Measurements from ENCODE around the gene NCBP2L. TPM values are rescaled to one million over a fixed set of nuclear protein-coding genes. Genes with fewer than 3 reads are reported as not detected.

NCBP2L gene
- total RNA-seq, 8 experiments from 2014 or later = 0.28 TPM; not detected in 7

GRCh38 chrX:107741404-107741790 lies 36.1 kb upstream of the NCBP2L start:
- in situ Hi-C loops (cut with MboI; ENCODE audit: low pct_unique_long_range_greater_than_20kb in 2 of 9, low sequenced_read_pairs in 9 of 9, unreplicated experiment in 9 of 9) = no loop called here
- Histone ChIP-seq H3K27ac (no peak overlapping the region), H3K4me3 (no peak overlapping the region), H3K4me1 (replicated peaks in 1 of 2) (peaks cover 13 to 17% of the 10 kb centered on the region in 2 donors)
- ATAC-seq (replicated peaks in 6 of 8) = peak in 6 of 8 experiments; percentile 22 to 74 (median 48)
- 0 to 49% (median 16%) methylated on average over 1 to 5 of the region's 7 CpGs; no CpG with 5 or more reads in 7 of the 10 experiments for WGBS, 10 experiments

GRCh38 chrX:107742700-107743191 lies 34.8 kb upstream of the NCBP2L start:
- peak in 1 of 8 experiments; percentile 15 for ATAC-seq (replicated peaks in 6 of 8)
- 60 to 90% (median 80%) methylated on average over 1 to 2 of the region's 23 CpGs; no CpG with 5 or more reads in 7 of the 10 experiments for WGBS, 10 experiments
- peaks cover 20 to 24% of the 10 kb centered on the region in 2 donors for H3K4me1 ChIP-seq (replicated peaks in 1 of 2)
- no peak overlapping the region for H3K4me3 ChIP-seq
- in situ Hi-C loops (cut with MboI; ENCODE audit: low pct_unique_long_range_greater_than_20kb in 2 of 9, low sequenced_read_pairs in 9 of 9, unreplicated experiment in 9 of 9) = no loop called here
- H3K27ac ChIP-seq = peak overlapping the region in 1 of 2 donors; percentile 60

- ATAC-seq (replicated peaks in 6 of 8) = no peak
- no peak overlapping the region for H3K4me3 ChIP-seq
- WGBS, 10 experiments = 70 to 100% (median 80%) methylated on average over 1 to 3 of the region's 7 CpGs; no CpG with 5 or more reads in 7 of the 10 experiments
- no peak overlapping the region for H3K27ac ChIP-seq
- in situ Hi-C loops (cut with MboI; ENCODE audit: low pct_unique_long_range_greater_than_20kb in 2 of 9, low sequenced_read_pairs in 9 of 9, unreplicated experiment in 9 of 9) = no loop called here
- H3K4me1 ChIP-seq (replicated peaks in 1 of 2) = peaks cover 25 to 30% of the 10 kb centered on the region in 2 donors
Measured at GRCh38 chrX:107743995-107744394, 33.5 kb upstream of the NCBP2L start.

GRCh38 chrX:107744868-107745267 lies 32.7 kb upstream of the NCBP2L start:
- H3K4me1 ChIP-seq (replicated peaks in 1 of 2) = peaks cover 25 to 30% of the 10 kb centered on the region in 2 donors
- in situ Hi-C loops (cut with MboI; ENCODE audit: low pct_unique_long_range_greater_than_20kb in 2 of 9, low sequenced_read_pairs in 9 of 9, unreplicated experiment in 9 of 9) = no loop called here
- WGBS, 10 experiments = 36 to 50% methylated on average over 1 to 2 of the region's 2 CpGs; no CpG with 5 or more reads in 8 of the 10 experiments
- no peak overlapping the region for H3K4me3 ChIP-seq
- no peak for ATAC-seq (replicated peaks in 6 of 8)
- H3K27ac ChIP-seq = no peak overlapping the region

- WGBS, 10 experiments = 0 to 24% methylated on average over 1 to 2 of the region's 3 CpGs; no CpG with 5 or more reads in 8 of the 10 experiments
- no peak overlapping the region for H3K4me3 ChIP-seq
- ATAC-seq (replicated peaks in 6 of 8) = peak; percentile 79 to 98 (median 94)
- H3K27ac ChIP-seq = no peak overlapping the region
- in situ Hi-C loops (cut with MboI; ENCODE audit: low pct_unique_long_range_greater_than_20kb in 2 of 9, low sequenced_read_pairs in 9 of 9, unreplicated experiment in 9 of 9) = no loop called here
- H3K4me1 ChIP-seq (replicated peaks in 1 of 2) = peaks cover 15 to 16% of the 10 kb centered on the region in 2 donors
Measured at GRCh38 chrX:107747596-107748161, 29.9 kb upstream of the NCBP2L start.

- 24 to 86% (median 49%) methylated on average over 1 to 5 of the region's 6 CpGs; no CpG with 5 or more reads in 6 of the 10 experiments for WGBS, 10 experiments
- Histone ChIP-seq H3K4me3 (no peak overlapping the region), H3K27ac (no peak overlapping the region), H3K4me1 (replicated peaks in 1 of 2) (peaks cover 17 to 22% of the 10 kb centered on the region in 2 donors)
- ATAC-seq (replicated peaks in 6 of 8) = no peak
- in situ Hi-C loops (cut with MboI; ENCODE audit: low pct_unique_long_range_greater_than_20kb in 2 of 9, low sequenced_read_pairs in 9 of 9, unreplicated experiment in 9 of 9) = no loop called here
Measured at GRCh38 chrX:107748506-107748905, 29.0 kb upstream of the NCBP2L start.

- H3K4me1 ChIP-seq (replicated peaks in 1 of 2) = peaks cover 17 to 23% of the 10 kb centered on the region in 2 donors
- 80 to 100% (median 100%) methylated on average over 1 to 6 of the region's 6 CpGs; no CpG with 5 or more reads in 7 of the 10 experiments for WGBS, 10 experiments
- H3K27ac ChIP-seq = no peak overlapping the region
- in situ Hi-C loops (cut with MboI; ENCODE audit: low pct_unique_long_range_greater_than_20kb in 2 of 9, low sequenced_read_pairs in 9 of 9, unreplicated experiment in 9 of 9) = no loop called here
- H3K4me3 ChIP-seq = no peak overlapping the region
- ATAC-seq (replicated peaks in 6 of 8) = no peak
Measured at GRCh38 chrX:107750263-107750662, 27.3 kb upstream of the NCBP2L start.

- no peak for ATAC-seq (replicated peaks in 6 of 8)
- peaks cover 17 to 23% of the 10 kb centered on the region in 2 donors for H3K4me1 ChIP-seq (replicated peaks in 1 of 2)
- no peak overlapping the region for H3K4me3 ChIP-seq
- H3K27ac ChIP-seq = no peak overlapping the region
- in situ Hi-C loops (cut with MboI; ENCODE audit: low pct_unique_long_range_greater_than_20kb in 2 of 9, low sequenced_read_pairs in 9 of 9, unreplicated experiment in 9 of 9) = no loop called here
- 44 to 75% methylated on average over 3 to 7 of the region's 7 CpGs; no CpG with 5 or more reads in 8 of the 10 experiments for WGBS, 10 experiments
Measured at GRCh38 chrX:107750861-107751445, 26.6 kb upstream of the NCBP2L start.

GRCh38 chrX:107752043-107752442 lies 25.5 kb upstream of the NCBP2L start:
- peaks cover 16 to 23% of the 10 kb centered on the region in 2 donors for H3K4me1 ChIP-seq (replicated peaks in 1 of 2)
- H3K4me3 ChIP-seq = no peak overlapping the region
- no peak for ATAC-seq (replicated peaks in 6 of 8)
- H3K27ac ChIP-seq = no peak overlapping the region
- WGBS, 10 experiments = 90% methylated on average over 3 of the region's 3 CpGs; no CpG with 5 or more reads in 9 of the 10 experiments
- in situ Hi-C loops (cut with MboI; ENCODE audit: low pct_unique_long_range_greater_than_20kb in 2 of 9, low sequenced_read_pairs in 9 of 9, unreplicated experiment in 9 of 9) = no loop called here

GRCh38 chrX:107752714-107753113 lies 24.8 kb upstream of the NCBP2L start:
- WGBS, 10 experiments = 40 to 100% (median 44%) methylated on average over 1 to 3 of the region's 3 CpGs; no CpG with 5 or more reads in 7 of the 10 experiments

GRCh38 chrX:107753187-107753586 lies 24.3 kb upstream of the NCBP2L start:
- H3K27ac ChIP-seq = peak overlapping the region in 1 of 2 donors; percentile 52
- 45 to 80% (median 60%) methylated on average over 1 to 2 of the region's 4 CpGs; no CpG with 5 or more reads in 5 of the 10 experiments for WGBS, 10 experiments
- no peak overlapping the region for H3K4me3 ChIP-seq
- ATAC-seq (replicated peaks in 6 of 8) = peak in 5 of 8 experiments; percentile 75 to 97 (median 83)
- in situ Hi-C loops (cut with MboI; ENCODE audit: low pct_unique_long_range_greater_than_20kb in 2 of 9, low sequenced_read_pairs in 9 of 9, unreplicated experiment in 9 of 9) = no loop called here
- peaks cover 6 to 11% of the 10 kb centered on the region in 2 donors for H3K4me1 ChIP-seq (replicated peaks in 1 of 2)

More at GRCh38 chrX:107752714-107753113, 24.8 kb upstream of the NCBP2L start:
- peak in 1 of 8 experiments; percentile 18 for ATAC-seq (replicated peaks in 6 of 8)
- Histone ChIP-seq H3K4me3 (no peak overlapping the region), H3K4me1 (replicated peaks in 1 of 2) (peaks cover 10 to 16% of the 10 kb centered on the region in 2 donors), H3K27ac (peak overlapping the region in 1 of 2 donors; percentile 52)
- in situ Hi-C loops (cut with MboI; ENCODE audit: low pct_unique_long_range_greater_than_20kb in 2 of 9, low sequenced_read_pairs in 9 of 9, unreplicated experiment in 9 of 9) = no loop called here

- Histone ChIP-seq H3K27ac (no peak overlapping the region), H3K4me3 (no peak overlapping the region), H3K4me1 (replicated peaks in 1 of 2) (peaks cover 3 to 11% of the 10 kb centered on the region in 2 donors)
- ATAC-seq (replicated peaks in 6 of 8) = no peak
- in situ Hi-C loops (cut with MboI; ENCODE audit: low pct_unique_long_range_greater_than_20kb in 2 of 9, low sequenced_read_pairs in 9 of 9, unreplicated experiment in 9 of 9) = no loop called here
- 0 to 43% methylated on average over 1 to 3 of the region's 3 CpGs; no CpG with 5 or more reads in 8 of the 10 experiments for WGBS, 10 experiments
Measured at GRCh38 chrX:107755721-107756120, 21.8 kb upstream of the NCBP2L start.

- ATAC-seq (replicated peaks in 6 of 8) = no peak
- no peak overlapping the region for H3K27ac ChIP-seq
- in situ Hi-C loops (cut with MboI; ENCODE audit: low pct_unique_long_range_greater_than_20kb in 2 of 9, low sequenced_read_pairs in 9 of 9, unreplicated experiment in 9 of 9) = no loop called here
- H3K4me3 ChIP-seq = no peak overlapping the region
- peaks cover 0 to 3% of the 10 kb centered on the region in 2 donors for H3K4me1 ChIP-seq (replicated peaks in 1 of 2)
- WGBS, 10 experiments = 30 to 93% (median 73%) methylated on average over 2 to 3 of the region's 5 CpGs; no CpG with 5 or more reads in 6 of the 10 experiments
Measured at GRCh38 chrX:107758231-107758766, 19.2 kb upstream of the NCBP2L start.

Measured in motor neuron (in vitro differentiated cells).